GM19023 (cell line): ENCODE measurements around the gene ARG2.

Experiments
- ATAC-seq: cut with Tn5 transposase; IDR thresholded peaks from one replicate; pipeline ENCODE4 v1.9.1; 2021; ENCODE audit warnings: mild to moderate bottlenecking, moderate library complexity; ENCODE audit not compliant: unreplicated experiment

Gene ARG2

DNA sequence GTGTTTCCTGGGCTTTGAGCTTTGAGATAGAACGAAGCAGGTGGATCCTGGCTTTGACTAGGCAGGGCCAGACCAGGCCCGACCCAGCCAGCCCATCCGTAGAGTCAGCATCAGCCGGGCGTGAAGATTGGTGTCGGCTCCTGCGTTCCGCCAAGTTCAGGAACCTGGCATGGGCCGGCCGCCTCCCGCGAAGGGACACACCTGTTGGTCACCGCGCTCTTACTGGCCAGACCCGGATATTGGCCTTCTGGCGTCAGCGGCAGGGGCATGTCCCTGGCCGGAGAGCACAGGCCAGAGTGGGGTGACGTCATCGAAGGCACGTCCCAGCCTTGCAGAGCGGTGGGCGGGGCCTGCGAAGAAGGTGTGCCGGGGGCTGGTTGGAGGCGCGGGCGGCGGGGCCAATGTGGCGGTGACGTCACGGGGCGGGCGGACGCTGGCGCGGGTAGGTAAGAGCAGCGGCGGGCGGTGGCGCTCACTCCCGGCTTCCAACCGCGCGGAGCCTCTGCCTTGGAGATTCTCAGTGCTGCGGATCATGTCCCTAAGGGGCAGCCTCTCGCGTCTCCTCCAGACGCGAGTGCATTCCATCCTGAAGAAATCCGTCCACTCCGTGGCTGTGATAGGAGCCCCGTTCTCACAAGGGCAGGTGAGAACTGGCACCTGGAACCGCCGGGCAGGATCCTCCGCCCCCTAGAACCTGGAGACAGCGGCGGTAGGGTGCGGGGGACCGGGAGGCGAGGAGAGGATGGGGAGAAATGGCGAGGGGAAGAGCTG lies at the start of gene ARG2:
Gene ARG2, plus strand, starts transcription at position 475 of the 771 bp plus-strand sequence. Its CDS starts 58 bp downstream, at position 533.
- ATAC-seq: peak; percentile 97

DNA sequence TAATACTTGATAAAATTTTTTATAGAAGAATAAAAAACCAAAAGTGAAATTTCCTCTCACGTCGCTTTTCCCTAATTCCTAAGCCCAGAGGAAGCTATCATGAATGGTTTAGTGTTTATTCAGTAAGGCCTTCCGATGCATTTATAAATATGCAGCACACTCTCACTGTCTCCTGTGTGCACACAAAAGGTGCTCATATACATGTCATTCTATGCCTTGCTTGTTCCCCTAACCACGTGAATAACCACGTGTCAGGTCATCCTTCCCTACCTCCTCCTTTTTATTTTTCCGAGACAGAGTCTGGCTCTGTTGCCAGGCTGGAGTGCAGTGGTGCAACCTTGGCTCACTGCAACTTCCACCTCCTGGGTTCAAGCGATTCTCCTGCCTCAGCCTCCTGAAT lies 49.3 kb upstream of the ARG2 start:
- ATAC-seq: no peak

DNA sequence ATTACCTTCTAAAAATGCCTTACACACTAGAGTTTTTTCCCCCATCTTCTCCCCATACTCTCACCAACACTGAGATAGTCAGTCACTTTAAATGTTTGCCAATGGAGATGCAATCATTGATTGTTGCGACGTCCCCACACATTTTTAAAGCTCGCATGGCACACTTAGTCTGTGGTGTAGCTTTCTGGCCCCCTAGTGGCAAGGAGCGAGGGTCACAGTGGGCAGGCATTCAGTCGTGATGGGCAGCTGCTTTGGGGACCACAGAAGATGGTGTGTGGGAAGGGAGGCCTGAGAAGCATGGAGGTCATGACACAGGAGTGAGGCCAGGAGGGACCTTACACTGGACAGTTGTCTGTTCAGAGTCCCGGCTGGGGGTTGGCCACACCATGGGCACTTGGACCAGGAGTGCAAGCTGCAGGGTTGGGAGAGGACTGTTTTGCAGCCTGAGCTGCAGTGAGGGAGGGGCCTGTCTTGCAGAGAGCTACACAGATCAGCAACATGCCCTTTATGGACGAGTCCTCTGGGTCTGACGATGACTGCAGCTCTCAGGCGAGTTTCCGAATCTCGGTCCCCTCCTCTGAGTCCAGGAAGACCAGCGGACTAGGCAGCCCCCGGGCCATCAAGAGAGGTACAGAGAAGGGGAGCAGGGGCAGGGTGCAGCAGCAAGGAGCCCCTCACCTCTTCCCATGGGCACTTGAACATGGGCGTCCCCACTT lies 48.3 kb upstream of the ARG2 start:
- ATAC-seq: peak; percentile 75

- no peak for ATAC-seq
Measured at GRCh38 chr14:67571991-67572323, 47.8 kb upstream of the ARG2 start.

GRCh38 chr14:67572608-67573007 lies 47.1 kb upstream of the ARG2 start:
- no peak for ATAC-seq

DNA sequence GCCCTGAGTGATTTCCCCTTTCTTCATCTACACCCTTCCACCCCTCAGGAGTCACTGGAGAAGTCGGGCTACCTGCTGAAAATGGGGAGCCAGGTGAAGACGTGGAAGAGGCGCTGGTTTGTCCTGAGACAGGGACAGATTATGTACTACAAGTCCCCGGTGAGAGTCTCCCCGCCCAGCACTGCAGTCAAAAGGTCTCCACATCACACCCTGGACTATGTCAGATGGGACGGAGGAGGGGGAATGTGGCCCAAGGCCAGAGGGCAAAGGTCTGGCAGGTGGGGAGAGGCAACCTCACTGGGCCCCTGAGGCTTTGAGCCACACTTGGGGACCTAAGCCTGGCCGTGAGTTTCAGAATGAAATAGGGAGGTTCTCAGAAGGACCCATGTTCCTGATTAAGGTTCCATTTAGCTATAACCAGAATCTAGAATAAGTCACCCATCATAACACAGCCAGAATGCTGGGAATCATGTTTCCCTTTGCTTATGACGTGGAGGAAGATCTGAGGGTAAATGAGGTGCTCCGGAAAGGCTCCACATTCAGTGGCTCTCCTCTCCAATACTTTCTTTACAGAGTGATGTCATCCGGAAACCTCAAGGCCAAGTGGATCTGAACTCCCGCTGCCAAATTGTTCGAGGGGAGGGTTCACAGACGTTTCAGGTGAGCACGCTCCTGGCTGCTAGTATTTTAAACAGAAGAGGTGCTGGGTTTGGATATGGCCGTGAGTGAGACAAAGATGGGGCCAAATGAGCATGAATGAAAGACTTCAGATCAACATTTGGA lies 46.3 kb upstream of the ARG2 start:
- no peak for ATAC-seq

- no peak for ATAC-seq
Measured at GRCh38 chr14:67574156-67574555, 45.6 kb upstream of the ARG2 start.

- ATAC-seq: no peak
Measured at GRCh38 chr14:67574806-67575205, 44.9 kb upstream of the ARG2 start.

DNA sequence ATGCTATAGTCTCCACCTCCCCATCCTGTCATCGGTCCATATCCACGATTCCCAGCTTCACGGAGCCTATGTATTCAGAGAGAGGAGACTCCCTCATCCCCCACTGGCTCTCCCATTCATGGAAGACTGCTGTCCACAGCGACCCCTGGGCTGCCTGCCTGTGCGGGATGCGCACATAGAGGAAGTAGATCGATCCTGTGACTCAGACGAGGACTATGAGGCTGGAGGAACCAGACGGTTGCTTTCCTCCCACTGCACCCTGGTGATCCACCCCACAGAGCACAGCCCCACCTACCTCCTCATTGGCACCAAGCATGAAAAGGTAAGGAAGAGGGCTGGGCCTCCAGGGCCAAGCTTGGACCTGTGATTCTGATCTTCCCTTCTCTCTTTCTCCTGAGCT lies 44.0 kb upstream of the ARG2 start:
- ATAC-seq: no peak

DNA sequence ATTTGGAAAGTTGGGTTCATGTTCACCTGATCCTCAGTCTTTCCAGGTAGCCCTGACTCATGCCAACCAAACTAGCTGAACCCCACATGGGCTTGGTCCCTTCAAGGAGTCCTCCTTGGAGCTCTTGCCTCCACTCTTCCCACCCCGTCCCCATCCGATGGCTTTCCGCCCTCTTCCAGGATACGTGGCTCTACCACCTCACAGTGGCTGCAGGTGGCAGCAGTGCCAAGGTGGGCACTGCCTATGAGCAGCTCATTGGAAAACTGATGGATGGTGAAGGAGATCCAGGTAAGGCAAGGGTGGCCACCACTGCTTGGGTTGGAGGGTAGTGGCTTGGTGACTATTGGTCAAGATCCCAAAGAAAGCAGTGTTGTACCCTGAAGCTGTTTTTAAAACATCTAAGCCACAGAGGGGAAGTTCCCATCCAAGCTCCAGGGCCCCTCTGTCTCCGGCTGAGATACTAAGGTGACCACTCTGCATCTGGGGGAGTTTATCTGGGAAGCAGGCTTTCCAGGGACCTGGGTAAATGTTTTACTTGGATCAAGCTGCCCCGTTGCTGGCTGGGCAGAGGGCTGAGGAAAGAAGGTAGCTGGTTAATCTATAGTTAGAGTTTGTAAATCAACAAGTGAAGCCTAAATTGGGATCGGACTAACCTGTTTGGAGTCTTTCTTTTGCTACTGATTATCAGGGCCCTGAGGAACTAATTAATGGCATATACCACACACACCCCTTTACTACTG lies 43.3 kb upstream of the ARG2 start:
- no peak for ATAC-seq

GRCh38 chr14:67577181-67577808 lies 42.4 kb upstream of the ARG2 start:
- no peak for ATAC-seq

DNA sequence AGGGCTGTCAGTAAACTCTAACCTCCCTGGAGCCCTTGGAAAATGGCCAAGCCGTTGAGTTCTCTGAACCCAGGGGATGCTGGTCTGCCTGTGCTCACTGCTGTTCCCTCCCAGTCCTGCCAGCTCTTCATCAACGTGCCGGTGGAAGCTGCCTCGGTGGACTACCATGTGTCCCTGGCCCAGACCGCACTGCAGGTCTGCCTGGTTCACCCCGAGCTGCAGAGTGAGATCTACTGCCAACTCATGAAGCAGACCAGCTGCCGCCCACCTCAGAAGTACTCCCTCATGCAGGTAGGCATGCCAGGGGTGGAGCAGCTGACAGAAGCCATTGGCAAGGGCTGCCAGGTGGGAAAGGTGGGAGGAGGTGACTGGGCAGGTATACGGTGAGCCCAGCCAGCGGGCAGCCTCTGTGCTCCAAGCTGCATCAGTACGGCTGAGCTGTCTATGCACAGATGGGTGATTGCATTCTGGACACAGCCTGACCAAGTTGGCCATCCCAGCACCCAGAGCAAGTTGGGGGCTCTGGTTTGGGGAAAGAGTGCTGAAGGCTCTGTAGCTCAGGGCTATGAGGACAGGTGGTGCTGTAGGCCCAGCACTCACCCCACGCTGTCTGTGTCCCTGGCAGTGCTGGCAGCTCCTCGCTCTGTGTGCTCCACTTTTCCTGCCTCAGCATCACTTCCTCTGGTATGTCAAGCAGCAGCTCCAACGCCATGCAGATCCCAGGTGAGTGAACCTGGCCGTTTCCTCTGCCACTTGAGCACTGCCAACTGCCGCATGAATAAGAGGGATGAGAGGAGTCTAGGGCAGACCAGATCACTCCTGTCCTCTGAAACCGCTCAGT lies 41.6 kb upstream of the ARG2 start:
- no peak for ATAC-seq

DNA sequence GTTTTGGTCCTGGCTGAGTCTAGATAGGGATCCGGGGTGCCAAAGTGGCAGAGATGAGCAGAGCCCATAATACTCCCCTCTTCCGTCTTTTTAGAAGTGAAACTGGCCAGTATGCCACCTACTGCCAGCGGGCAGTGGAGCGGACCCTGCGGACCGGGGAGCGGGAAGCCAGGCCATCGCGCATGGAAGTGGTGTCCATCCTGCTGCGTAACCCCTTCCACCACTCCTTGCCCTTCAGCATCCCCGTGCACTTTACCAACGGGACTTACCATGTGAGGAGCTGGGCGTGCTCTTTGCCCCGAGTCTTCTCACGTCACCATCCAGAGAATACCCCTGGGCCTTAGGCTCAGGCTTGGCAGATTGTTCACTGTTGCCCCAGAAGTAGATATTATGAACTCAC lies 40.7 kb upstream of the ARG2 start:
- ATAC-seq: no peak

GRCh38 chr14:67579636-67580035 lies 40.1 kb upstream of the ARG2 start:
- no peak for ATAC-seq

GRCh38 chr14:67580336-67581171 lies 39.2 kb upstream of the ARG2 start:
- ATAC-seq: no peak

- no peak for ATAC-seq
Measured at GRCh38 chr14:67581643-67582042, 38.1 kb upstream of the ARG2 start.

DNA sequence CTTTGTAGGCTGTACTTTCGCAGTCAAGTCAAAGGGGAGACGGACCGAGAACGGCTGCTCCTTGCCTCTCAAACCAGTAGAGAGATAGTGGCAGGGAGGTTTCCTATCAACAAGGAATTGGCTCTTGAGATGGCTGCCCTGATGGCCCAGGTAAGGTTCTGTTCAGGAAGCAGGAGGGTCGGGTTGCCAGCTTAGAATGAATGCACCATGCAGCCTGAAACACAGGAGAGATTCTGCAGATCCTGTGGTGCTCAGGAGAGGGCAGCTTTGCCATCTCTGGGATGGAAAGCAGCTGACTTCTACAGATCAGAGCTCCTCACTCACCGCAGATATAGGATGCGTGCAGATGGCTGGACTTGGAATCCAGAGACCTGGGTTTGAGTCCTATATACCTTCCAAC lies 37.7 kb upstream of the ARG2 start:
- no peak for ATAC-seq

DNA sequence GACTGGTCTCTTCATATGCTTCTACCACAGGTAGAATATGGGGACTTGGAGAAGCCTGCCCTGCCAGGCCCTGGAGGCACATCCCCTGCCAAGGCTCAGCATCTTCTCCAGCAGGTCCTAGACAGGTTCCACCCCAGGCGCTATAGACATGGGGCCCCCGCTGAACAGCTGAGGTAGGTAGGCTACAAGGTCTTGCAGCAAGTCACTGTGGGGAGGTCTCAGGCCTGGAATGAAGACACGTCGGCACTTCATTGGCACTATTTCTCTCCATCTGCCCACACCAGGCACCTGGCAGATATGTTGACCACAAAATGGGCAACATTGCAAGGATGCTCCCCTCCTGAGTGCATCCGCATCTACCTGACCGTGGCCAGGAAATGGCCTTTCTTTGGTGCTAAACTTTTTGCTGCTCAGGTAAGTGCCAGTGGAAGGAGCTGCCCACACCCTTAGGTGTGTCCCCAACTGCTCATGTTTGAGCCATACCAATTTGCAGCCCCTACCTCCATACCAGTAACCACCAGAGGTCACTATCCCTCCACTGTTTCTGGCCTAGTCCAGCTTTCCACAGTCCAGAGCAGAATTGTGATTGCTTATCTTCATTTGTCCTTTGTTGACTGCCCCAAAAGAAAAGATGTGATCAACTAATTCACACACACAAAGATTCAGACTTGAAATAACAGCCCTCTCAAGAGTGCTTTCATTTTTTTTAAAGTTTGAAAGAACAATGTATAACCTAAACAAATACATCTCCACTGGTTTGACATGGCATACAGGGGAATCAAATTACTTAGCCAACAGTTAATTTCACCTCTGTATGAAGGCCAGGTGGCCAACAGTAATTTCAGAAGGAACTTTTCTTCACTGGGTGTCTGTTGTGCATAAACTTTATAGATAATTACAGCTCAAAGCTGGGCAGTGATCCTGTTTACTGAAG lies 35.7 kb upstream of the ARG2 start:
- ATAC-seq: peak; percentile 69
